Lung (tissue), 12 donors: ENCODE results near the gene RP2. TPM values are rescaled to one million over a fixed set of nuclear protein-coding genes. Genes with fewer than 3 reads are reported as not detected.

Source experiments
- ATAC-seq: fragments of 200-7000 bp; cut with Tn5 transposase; one replicate; pipeline ENCODE4 v1.9.1; 2020; ENCODE audit warnings: moderate number of reproducible peaks; ENCODE audit not compliant: insufficient read depth, low FRiP score
- DNase-seq, 3 donors: peaks; one replicate each; pipeline ENCODE4 v3.0.0-alpha.2; 2013 to 2017
- H3K27ac ChIP-seq, 2 donors: one replicate each; pipeline ENCODE4 v1.5.1; 2013; ENCODE audit warnings: mild to moderate bottlenecking in 2 of 2, moderate library complexity in 2 of 2, control low read depth in 1 of 2, inconsistent platforms in 1 of 2, low read depth in 1 of 2, low read length in 1 of 2
- H3K27me3 ChIP-seq, 3 donors: one replicate each; pipeline ENCODE4 v1.5.1; 2013; ENCODE audit warnings: low read length in 2 of 3; ENCODE audit not compliant: control insufficient read depth in 3 of 3, insufficient read depth in 3 of 3
- H3K36me3 ChIP-seq, 4 donors: one replicate each; pipeline ENCODE4 v1.5.1; 2013; ENCODE audit warnings: low read length in 4 of 4, mild to moderate bottlenecking in 1 of 4, moderate library complexity in 1 of 4; ENCODE audit not compliant: control insufficient read depth in 4 of 4, insufficient read depth in 4 of 4
- H3K4me1 ChIP-seq, 5 donors: one replicate each; pipeline ENCODE4 v1.5.1; 2013; ENCODE audit warnings: low read length in 5 of 5, mild to moderate bottlenecking in 2 of 5, moderate library complexity in 1 of 5; ENCODE audit not compliant: control insufficient read depth in 5 of 5, insufficient read depth in 5 of 5
- H3K4me3 ChIP-seq: one replicate; pipeline ENCODE4 v1.5.1; 2013; ENCODE audit warnings: mild to moderate bottlenecking, control low read depth, moderate library complexity
- H3K9ac ChIP-seq, 2 donors: one replicate each; pipeline ENCODE4 v1.5.1; 2013; ENCODE audit warnings: low read length in 2 of 2, control low read depth in 1 of 2; ENCODE audit not compliant: insufficient read depth in 1 of 2
- H3K9me3 ChIP-seq, 4 donors: one replicate each; pipeline ENCODE4 v1.5.1; 2013; ENCODE audit warnings: low read length in 3 of 4, mild to moderate bottlenecking in 1 of 4, moderate library complexity in 1 of 4; ENCODE audit not compliant: control insufficient read depth in 4 of 4, insufficient read depth in 3 of 4
- WGBS, 2 donors: extraction: QIAGEN DNeasy Blood & Tissue Kit; methylation state at CpG; one replicate each; pipeline ENCODE4 v1.1.7; 2013; 5-methylcytosine and 5-hydroxymethylcytosine counted together
- polyA plus RNA-seq, 2 donors: library from polyadenylated mRNA; stranded (reverse); fragments of 200-250 nt; gene quantifications; one replicate each; pipeline ENCODE4 v1.2.1, GENCODE V29; 2013
- total RNA-seq, 2 donors: library from RNA; depleted of rRNA in 1 of 2; stranded (reverse); fragments of >200 nt in 1 of 2; gene quantifications; one replicate each; pipeline ENCODE4 v1.2.1, GENCODE V29; 2014 to 2021
- TF ChIP-seq, protein P1 (sequence below): IDR thresholded peaks from 2 replicates; pipeline ENCODE4 v1.5.1; 2012; ENCODE audit warnings: mild to moderate bottlenecking; ENCODE audit errors: control extremely low read depth, extremely low read depth
- donor health status: control.
- donor health status: control.
- donor health status: Bipolar disorder and iron deficiency.
- donor health status: healthy.
- donor health status: DM: yes; HTN: yes; CAD: no.

Gene RP2
- total and polyA plus RNA-seq, 4 donors, result 5.8 to 21.9 (median 17.2) TPM

- Histone ChIP-seq H3K9me3 (peaks cover 0 to 11% (median 2%) of the 10 kb centered on the region in 4 donors), H3K36me3 (no peaks in the 10 kb centered on the region), H3K4me3 (no peak overlapping the region), H3K4me1 (peaks cover 0 to 5% (median 0%) of the 10 kb centered on the region in 5 donors), H3K27me3 (peaks cover 0 to 16% (median 4%) of the 10 kb centered on the region in 3 donors), H3K9ac (no peak overlapping the region), H3K27ac (no peak overlapping the region)
- TF ChIP-seq, protein P1, sequence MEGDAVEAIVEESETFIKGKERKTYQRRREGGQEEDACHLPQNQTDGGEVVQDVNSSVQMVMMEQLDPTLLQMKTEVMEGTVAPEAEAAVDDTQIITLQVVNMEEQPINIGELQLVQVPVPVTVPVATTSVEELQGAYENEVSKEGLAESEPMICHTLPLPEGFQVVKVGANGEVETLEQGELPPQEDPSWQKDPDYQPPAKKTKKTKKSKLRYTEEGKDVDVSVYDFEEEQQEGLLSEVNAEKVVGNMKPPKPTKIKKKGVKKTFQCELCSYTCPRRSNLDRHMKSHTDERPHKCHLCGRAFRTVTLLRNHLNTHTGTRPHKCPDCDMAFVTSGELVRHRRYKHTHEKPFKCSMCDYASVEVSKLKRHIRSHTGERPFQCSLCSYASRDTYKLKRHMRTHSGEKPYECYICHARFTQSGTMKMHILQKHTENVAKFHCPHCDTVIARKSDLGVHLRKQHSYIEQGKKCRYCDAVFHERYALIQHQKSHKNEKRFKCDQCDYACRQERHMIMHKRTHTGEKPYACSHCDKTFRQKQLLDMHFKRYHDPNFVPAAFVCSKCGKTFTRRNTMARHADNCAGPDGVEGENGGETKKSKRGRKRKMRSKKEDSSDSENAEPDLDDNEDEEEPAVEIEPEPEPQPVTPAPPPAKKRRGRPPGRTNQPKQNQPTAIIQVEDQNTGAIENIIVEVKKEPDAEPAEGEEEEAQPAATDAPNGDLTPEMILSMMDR, result no peak
- ATAC-seq, result no peak
- 56 to 96% methylated on average over 2 of the region's 2 CpGs for WGBS, 2 donors
- no peak for DNase-seq
Measured at GRCh38 chrX:46916273-46916672, 79.4 kb downstream of the RP2 start.

DNA sequence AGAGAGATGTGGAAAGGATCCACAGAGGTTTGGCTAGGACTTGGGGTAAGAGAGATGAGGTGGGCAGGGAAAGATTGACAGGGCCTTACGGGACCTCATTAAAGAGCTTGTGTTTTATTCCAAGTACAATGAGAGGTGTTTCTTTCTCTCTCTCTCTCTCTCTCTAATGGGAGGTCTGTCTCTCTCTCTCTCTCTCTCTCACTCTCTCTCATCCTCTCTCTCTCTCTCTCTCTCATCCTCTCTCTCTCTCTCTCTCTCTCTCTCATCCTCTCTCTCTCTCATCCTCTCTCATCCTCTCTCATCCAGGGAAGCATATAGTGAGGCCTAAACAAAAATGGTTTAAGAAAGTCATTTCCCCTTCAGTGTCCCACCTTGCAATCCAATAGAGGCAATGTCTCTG, 80.8 kb downstream of the RP2 start:
- peaks cover 0 to 5% (median 0%) of the 10 kb centered on the region in 5 donors for H3K4me1 ChIP-seq
- no peak for ATAC-seq
- no peak overlapping the region for H3K4me3 ChIP-seq
- H3K27ac ChIP-seq, result no peak overlapping the region
- peaks cover 0 to 16% (median 7%) of the 10 kb centered on the region in 3 donors for H3K27me3 ChIP-seq
- TF ChIP-seq, protein P1, result no peak
- peaks cover 0 to 11% (median 2%) of the 10 kb centered on the region in 4 donors for H3K9me3 ChIP-seq
- 67 to 87% methylated on average over 1 of the region's 1 CpG for WGBS, 2 donors
- H3K36me3 ChIP-seq, result no peaks in the 10 kb centered on the region
- DNase-seq, result no peak
- H3K9ac ChIP-seq, result no peak overlapping the region

GRCh38 chrX:46918434-46918833, 81.6 kb downstream of the RP2 start:
- ATAC-seq (no peak), DNase-seq (no peak)
- H3K27me3 ChIP-seq, result peaks cover 0 to 16% (median 7%) of the 10 kb centered on the region in 3 donors
- peaks cover 0 to 5% (median 0%) of the 10 kb centered on the region in 5 donors for H3K4me1 ChIP-seq
- H3K9ac ChIP-seq, result no peak overlapping the region
- no peaks in the 10 kb centered on the region for H3K36me3 ChIP-seq
- no peak overlapping the region for H3K4me3 ChIP-seq
- WGBS, 2 donors, result 86 to 89% methylated on average over 1 of the region's 1 CpG
- TF ChIP-seq, protein P1, result no peak
- H3K9me3 ChIP-seq, result peaks cover 0 to 7% (median 3%) of the 10 kb centered on the region in 4 donors
- H3K27ac ChIP-seq, result no peak overlapping the region

- no peak overlapping the region for H3K9ac ChIP-seq
- DNase-seq (no peak), ATAC-seq (no peak)
- no peak overlapping the region for H3K4me3 ChIP-seq
- H3K9me3 ChIP-seq, result peaks cover 0 to 7% (median 3%) of the 10 kb centered on the region in 4 donors
- H3K4me1 ChIP-seq, result peaks cover 0 to 2% (median 0%) of the 10 kb centered on the region in 5 donors
- H3K27me3 ChIP-seq, result peaks cover 0 to 16% (median 5%) of the 10 kb centered on the region in 3 donors
- H3K27ac ChIP-seq, result no peak overlapping the region
- WGBS, 2 donors, result 65 to 72% methylated on average over 4 of the region's 4 CpGs
- TF ChIP-seq, protein P1, result no peak
- no peaks in the 10 kb centered on the region for H3K36me3 ChIP-seq
Measured at GRCh38 chrX:46920235-46920634, 83.4 kb downstream of the RP2 start.
